ENCODE results near the gene ST3GAL6.

GRCh38 chr3:98800401-98800800, 37.3 kb downstream of the ST3GAL6 start:
- TF ChIP-seq EP300 (IDR thresholded peaks at IDR 0.05) (no peak), CTCF (IDR thresholded peaks at IDR 0.05) (no peak), POLR2AphosphoS5 (IDR thresholded peaks at IDR 0.05) (no peak)

Data from sigmoid colon (tissue), 4 donors.